NCI-H2107 treated with DMSO at 0.1 percent for 48 hours (cell line): ENCODE data around the gene IPP.
"Not testable (repeated sequence)": the region's sequence is repeated elsewhere in the genome, so short reads cannot be mapped to it uniquely, and the experiment has no call there.

Experiments used
- DNase-seq: peaks from one replicate; lab custom pipeline; 2025; ENCODE audit not compliant: unreplicated experiment; lab: John Stamatoyannopoulos, UW

Gene IPP

DNA sequence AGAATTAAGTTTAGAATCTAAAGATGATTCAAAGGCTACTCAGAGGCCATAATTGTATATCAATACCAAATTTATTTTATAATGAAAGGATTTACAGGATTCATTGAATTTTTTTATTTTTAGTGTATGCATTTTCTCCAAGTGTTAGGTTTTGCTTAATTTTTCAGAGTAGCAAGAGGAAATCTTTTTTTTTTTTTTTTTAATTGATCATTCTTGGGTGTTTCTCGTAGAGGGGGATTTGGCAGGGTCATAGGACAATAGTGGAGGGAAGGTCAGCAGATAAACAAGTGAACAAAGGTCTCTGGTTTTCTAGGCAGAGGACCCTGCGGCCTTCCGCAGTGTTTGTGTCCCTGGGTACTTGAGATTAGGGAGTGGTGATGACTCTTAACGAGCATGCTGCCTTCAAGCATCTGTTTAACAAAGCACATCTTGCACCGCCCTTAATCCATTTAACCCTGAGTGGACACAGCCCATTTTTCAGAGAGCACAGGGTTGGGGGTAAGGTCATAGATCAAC lies 10.8 kb downstream of the IPP start:
- DNase-seq = not testable (repeated sequence)

- DNase-seq = no peak
Observed at GRCh38 chr1:45739137-45739536, 11.3 kb downstream of the IPP start.

- DNase-seq = no peak
Observed at GRCh38 chr1:45730780-45731319, 19.6 kb downstream of the IPP start.

DNA sequence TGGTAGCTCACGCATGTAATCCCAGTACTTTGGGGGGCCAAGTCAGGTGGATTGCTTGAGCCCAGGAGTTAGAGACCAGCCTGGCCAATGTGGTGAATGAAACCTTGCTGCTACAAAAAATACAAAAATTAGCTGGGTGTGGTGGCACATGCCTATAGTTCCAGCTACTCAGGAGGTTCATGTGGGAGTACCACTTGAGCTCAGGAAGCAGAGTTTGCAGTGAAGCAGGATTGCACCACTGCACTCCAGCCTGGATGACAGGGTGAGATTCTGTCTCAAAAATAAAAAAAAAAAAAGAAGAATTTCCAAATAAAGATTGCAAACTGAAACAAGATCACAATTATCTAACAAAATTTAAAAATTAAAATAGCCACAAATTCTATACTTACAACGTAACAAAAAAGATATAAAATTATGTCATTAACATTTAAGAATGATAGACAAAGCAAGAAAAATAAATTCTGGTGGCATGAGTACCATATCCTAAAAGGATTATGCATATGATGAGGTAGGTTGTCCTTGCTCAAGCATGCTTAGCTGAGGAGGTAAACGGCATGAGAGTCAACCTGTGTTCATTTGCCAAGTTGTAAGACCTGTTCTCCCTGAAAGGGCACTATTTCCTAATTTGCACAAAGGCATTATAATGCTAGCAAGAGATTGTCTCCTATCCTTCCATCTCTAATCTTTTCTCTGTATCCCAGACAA lies 20.2 kb downstream of the IPP start:
- no peak for DNase-seq

DNA sequence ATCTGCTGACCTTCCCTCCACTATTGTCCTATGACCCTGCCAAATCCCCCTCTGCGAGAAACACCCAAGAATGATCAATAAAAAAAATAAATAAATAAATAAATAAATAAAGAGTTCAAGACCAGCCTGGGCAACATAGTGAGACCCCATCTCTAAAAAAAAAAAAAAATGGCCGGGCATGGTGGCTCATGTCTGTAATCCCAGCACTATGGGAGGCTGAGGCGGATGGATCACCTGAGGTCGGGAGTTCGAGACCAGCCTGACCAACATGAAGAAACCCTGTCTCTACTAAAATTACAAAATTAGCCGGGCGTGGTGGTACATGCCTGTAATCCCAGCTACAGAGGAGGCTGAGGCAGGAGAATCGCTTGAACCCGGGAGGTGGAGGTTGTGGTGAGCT lies 24.4 kb downstream of the IPP start:
- not testable (repeated sequence) for DNase-seq

DNA sequence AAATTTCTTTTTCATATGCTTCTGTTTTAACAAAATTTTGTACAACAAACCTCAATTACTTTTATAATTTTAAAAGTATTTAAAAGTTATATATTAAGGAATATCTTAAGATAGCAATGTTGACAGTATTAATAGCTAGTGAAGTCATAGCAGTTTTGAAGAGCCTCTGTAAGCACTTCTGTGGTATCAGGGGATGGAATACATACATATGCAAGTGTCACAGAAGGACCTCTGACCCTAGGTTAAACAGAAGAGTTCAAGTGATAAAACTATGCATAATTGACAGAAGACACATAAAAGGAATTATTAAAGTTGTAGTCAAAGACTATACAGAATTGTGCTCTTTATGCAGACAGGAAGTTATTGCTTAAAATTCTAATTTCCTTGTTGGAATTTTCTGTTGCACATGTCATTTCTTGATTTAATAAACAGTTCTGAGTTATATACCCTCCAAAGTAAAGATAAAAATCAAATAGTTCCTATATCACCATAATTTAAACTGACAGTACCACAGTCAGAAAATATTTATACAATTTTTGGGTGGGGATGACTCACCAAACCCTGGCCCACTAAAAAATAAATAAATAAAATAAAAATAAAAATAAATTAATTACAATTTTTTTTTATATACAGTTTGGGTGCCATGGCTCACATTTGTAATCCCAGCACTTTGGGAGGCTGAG lies 27.1 kb downstream of the IPP start:
- no peak for DNase-seq

DNA sequence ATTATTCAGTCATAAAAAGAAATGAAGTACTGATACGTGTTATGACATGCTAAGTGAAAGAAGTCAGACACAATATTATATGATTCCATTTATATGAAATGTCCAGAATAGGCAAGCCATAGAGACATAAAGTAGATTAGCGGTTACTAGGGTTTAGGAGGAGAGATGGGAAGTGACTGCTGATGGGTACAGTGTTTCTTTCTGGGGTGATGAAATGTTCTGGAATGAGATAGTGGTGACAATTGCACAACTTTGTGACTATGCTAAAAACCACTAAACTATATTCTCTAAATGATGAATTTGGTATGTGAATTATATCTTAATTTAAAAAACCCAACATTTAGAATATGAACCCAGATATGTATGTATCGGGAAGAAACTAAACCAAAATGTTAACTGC lies 27.6 kb downstream of the IPP start:
- DNase-seq = no peak

- no peak for DNase-seq
Observed at GRCh38 chr1:45721207-45721606, 29.2 kb downstream of the IPP start.

GRCh38 chr1:45718289-45718688 lies 32.2 kb downstream of the IPP start:
- DNase-seq = no peak

GRCh38 chr1:45717386-45717785 lies 33.1 kb downstream of the IPP start:
- not testable (repeated sequence) for DNase-seq

GRCh38 chr1:45716700-45717099 lies 33.8 kb downstream of the IPP start:
- DNase-seq = no peak

- no peak for DNase-seq
Observed at GRCh38 chr1:45713711-45714110, 36.7 kb downstream of the IPP start.

- no peak for DNase-seq
Observed at GRCh38 chr1:45704637-45705036, 45.8 kb downstream of the IPP start.

GRCh38 chr1:45694823-45695222 lies 55.6 kb downstream of the IPP start:
- DNase-seq = no peak

GRCh38 chr1:45693811-45694210 lies 56.6 kb downstream of the IPP start:
- not testable (repeated sequence) for DNase-seq

- DNase-seq = peak; percentile 87
Observed at GRCh38 chr1:45687754-45688740, 62.4 kb downstream of the IPP start, which contains the start of gene TMEM69. Gene TMEM69, plus strand, starts transcription at chr1:45688181. Its CDS starts 2,888 bp downstream, at chr1:45691069.

DNA sequence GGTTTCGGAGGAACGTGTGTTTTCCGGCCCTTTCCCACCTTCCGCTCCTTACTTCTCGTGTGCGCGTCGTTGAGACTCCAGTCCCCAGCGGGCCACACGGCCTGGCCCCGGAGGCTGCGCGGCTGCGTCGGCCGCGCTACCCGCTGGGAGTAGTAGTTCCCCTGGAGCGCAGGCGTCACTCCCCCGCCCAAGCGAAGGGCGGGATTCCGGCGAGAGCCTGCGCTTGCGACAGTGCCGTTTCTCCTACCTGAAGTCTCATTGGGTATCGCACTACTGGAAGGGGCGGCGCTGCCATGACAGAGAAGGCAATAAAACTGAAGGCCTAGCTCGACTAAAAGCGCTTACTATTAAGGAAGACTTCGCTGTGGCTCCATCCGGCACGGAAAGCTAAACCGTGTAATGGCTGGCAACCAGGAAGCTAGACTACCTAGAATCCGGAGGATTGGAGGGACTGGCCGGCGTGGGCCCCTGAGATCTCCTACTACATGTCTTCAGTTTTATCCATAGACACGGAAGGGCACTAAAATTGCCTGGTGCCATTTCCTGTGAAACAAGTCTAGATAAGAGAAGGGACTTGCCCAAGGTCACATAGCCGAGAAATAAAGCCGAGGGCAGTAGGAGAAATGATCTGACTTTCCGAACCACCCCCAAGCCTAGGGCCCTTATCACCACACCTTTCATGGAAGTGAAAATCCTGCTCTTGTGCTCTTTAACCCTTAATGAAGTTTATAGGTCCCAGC lies 63.3 kb downstream of the IPP start:
- DNase-seq = peak; percentile 99

DNA sequence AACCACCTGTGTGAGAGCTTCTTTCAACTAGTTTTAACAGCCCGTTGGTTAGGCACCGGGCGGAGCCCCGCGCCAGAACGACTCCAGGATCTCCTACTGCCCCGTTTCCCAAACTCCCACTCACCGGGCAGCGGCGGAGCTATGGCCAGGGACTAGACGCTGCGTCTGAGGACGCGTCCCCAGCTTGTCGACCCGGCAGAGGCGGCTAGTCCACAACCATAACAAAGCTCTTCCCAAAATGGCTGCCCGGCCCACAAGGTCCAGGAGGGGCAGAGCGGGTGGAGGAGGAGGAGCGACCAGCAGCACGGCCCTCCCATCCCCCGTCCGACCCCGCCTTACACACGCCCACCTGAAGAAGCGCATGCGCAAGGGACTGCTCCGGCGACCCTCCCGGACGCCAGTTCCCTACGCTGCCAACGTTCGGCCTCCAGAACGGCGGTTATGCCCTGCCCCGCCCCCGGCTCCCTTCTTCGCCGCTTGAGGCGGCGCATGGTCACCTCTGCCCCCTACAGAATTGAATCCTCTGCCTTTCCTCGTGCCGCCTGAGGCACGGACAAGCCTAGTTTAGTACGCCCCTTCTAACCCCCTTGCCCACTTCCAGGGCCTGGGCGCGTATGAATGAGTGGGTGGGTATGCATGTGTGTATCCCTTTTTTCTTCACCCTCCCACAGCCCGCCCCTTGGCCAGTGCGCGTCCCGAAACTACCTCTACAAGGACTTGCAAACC lies 64.0 kb downstream of the IPP start, which contains the start of gene GPBP1L1:
TSS of gene GPBP1L1 (minus strand) at position 246 of the 726 bp plus-strand sequence. CDS start 27,446 bp downstream, outside the sequence.
- DNase-seq = peak; percentile 96

- DNase-seq = peak; percentile 61
Observed at GRCh38 chr1:45686015-45686287, 64.5 kb downstream of the IPP start.
